Coronary artery (tissue), 2 donors: Measurements from ENCODE around the gene MIGA2.

Experiments
- DNase-seq: peaks from one replicate; pipeline ENCODE4 v3.0.0-alpha.2; 2017; ENCODE audit warnings: low spot score
- H3K27ac ChIP-seq, 2 donors: fragments of 200-600 bp; sonication (generic); one replicate each; pipeline ENCODE4 v1.5.1; 2016 to 2019
- H3K4me3 ChIP-seq: fragments of 200-600 bp; sonication (generic); 2 replicates; pipeline ENCODE4 v1.5.1; 2016; ENCODE audit warnings: mild to moderate bottlenecking, moderate library complexity
- TF ChIP-seq, protein P1 (sequence below): fragments of 200-600 bp; sonication (generic); IDR thresholded peaks from one replicate; pipeline ENCODE4 v1.5.1; 2019; ENCODE audit warnings: antibody characterized with exemption

Gene MIGA2

GRCh38 chr9:129107651-129108050, 71.2 kb downstream of the MIGA2 start:
- TF ChIP-seq, protein P1, sequence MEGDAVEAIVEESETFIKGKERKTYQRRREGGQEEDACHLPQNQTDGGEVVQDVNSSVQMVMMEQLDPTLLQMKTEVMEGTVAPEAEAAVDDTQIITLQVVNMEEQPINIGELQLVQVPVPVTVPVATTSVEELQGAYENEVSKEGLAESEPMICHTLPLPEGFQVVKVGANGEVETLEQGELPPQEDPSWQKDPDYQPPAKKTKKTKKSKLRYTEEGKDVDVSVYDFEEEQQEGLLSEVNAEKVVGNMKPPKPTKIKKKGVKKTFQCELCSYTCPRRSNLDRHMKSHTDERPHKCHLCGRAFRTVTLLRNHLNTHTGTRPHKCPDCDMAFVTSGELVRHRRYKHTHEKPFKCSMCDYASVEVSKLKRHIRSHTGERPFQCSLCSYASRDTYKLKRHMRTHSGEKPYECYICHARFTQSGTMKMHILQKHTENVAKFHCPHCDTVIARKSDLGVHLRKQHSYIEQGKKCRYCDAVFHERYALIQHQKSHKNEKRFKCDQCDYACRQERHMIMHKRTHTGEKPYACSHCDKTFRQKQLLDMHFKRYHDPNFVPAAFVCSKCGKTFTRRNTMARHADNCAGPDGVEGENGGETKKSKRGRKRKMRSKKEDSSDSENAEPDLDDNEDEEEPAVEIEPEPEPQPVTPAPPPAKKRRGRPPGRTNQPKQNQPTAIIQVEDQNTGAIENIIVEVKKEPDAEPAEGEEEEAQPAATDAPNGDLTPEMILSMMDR, result no peak
- Histone ChIP-seq H3K4me3 (no peak overlapping the region), H3K27ac (no peak overlapping the region)
- DNase-seq, result no peak

DNA sequence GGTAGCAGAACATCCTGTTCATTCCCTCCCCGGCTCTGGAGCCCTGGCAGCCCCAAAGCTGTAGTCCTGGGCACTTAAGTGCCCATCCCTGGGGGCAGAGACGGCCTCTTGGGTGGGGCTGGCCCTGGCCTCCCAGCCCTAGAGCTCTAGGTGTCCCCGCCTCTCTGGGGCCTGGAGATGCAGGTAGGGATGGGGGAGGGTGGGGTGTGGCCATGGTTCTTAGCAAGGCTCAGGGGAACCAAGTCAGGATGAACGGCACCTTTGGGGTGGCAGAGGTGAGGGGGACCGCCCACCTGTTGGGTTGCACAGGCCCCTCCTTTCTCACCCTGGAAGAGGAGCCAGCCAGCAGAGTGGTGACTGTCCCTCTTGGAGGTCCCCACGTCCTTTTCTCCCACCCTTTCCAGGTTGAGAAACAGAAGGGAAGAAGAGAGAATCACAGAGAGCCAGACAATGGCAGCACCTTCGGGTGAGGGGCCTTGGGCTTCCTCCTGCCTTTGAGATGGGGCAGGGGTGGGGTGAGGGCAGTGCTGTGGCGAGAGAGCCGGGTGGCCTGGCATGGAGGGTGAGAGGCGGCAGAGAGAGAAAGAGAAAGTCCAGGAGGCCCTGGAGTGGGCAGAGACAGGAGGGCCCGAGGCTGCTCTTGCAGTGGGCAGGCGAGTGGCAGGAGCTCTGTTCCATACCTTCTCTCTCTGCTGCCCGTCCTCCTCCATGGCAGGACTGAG, 71.8 kb downstream of the MIGA2 start:
- TF ChIP-seq, protein P1, result no peak
- DNase-seq, result no peak
- Histone ChIP-seq H3K27ac (no peak overlapping the region), H3K4me3 (no peak overlapping the region)

DNA sequence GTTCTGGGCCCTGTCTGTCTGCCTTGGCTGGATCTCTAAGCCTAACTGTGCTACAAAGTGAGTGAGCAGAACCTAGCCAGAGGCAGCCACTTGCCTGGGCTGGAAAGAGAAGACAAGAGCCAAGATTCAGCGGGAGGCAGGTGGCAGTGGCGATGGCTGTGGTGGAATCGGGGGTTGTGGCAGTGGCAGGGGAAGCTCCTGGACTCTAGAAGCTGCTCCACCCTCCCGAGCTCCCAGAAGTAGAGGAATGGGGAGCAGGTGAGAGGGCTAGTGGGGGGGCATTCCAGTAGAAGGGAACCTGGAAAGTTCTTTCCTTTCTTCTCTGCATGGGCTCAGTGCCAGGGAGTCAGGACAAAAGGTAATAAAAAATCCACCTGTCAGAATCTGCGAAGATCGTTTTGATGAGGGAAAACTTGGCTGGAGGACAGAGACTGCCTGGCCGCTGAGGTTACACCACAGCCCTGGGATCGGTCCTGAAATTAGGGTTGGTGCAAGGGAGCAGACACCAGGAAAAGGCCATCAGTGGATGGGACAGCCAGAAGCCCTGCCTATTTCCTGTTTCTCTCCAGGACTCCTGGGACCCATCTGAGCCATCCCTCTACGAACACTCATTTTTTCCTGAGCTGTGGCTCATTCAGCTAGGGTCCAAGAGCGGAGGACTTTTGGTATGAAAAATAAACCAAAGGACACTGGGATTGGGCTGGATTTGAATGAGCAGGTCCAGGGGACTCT, 72.5 kb downstream of the MIGA2 start:
- Histone ChIP-seq H3K4me3 (peak overlapping the region; percentile 99), H3K27ac (peak overlapping the region in 1 of 2 donors; percentile 91)
- no peak for DNase-seq
- TF ChIP-seq, protein P1, result no peak

GRCh38 chr9:129109537-129109903, 73.1 kb downstream of the MIGA2 start:
- TF ChIP-seq, protein P1, result no peak
- DNase-seq, result no peak
- Histone ChIP-seq H3K27ac (peak overlapping the region in 1 of 2 donors; percentile 91), H3K4me3 (peak overlapping the region; percentile 99)

- peak; percentile 85 for DNase-seq
Observed at GRCh38 chr9:129109952-129110739, 73.7 kb downstream of the MIGA2 start.

GRCh38 chr9:129110740-129111527, 74.5 kb downstream of the MIGA2 start, which contains the start of the genes CRAT and PTPA:
CRAT (minus strand) TSS chr9:129110793; CDS start chr9:129110509, 284 bp downstream.
PTPA (plus strand) TSS chr9:129111415; CDS start chr9:129111601, 186 bp downstream.
- TF ChIP-seq, protein P1, result no peak
- Histone ChIP-seq H3K4me3 (peak within 1 kb of the TSS; percentile 99), H3K27ac (peak within 1 kb of the TSS; percentile 88 to 91)
- DNase-seq, result peak; percentile 98

More at GRCh38 chr9:129109952-129110739, 73.7 kb downstream of the MIGA2 start:
- TF ChIP-seq, protein P1, result no peak
- Histone ChIP-seq H3K27ac (peak overlapping the region; percentile 88 to 91), H3K4me3 (peak overlapping the region; percentile 99)
